ENCODE results near the gene GTPBP10.
A peak's percentile ranks its signal among the peaks of the same experiment; 100 is the strongest.
"Not testable (repeated sequence)": the region's sequence is repeated elsewhere in the genome, so short reads cannot be mapped to it uniquely, and the experiment has no call there.

GTPBP10 gene
- total RNA-seq, result 31.9 to 40.5 reads per million in 2 experiments

DNA sequence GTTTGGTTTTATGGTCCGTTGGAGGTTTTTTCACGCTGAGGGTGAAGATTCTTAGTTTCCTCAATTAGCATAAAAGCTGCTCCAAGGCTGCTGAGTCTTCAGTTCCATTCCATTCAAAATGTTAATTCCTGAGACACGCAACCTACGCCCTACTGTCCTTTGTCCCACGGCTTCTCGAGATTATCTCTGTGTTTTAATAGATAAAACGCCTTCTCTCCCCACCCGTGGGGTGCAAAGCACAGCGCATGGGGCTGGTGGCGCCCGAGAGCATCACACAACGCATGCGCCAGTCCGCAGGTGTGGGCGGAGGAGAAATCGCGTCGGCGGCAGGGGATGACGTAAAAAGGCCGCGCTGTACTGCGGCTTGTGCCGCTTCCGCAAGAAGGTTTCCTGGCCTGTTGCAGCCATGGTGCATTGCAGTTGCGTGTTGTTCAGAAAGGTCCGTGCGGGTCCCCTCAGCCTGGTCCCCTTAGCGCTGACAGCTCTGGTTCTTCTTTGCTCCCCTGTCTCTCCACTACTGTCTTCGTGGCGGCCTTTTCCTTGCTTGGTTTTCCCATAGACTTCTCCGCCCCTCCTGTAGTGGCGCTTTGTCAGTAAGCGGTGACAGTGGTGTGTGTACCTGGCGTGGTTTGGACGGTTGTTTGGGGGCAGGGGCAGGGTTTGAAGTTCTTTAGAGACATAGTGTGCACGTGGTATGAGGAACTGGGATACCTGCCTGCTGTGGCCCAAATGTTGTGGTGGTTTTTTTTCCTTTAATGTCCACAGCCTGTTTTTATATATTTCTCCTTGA lies at the start of gene GTPBP10:
Gene GTPBP10, plus strand, starts transcription at position 381 of the 790 bp plus-strand sequence. Its CDS starts 26 bp downstream, at position 407.
- peak; percentile 91 for DNase-seq (ENCODE audit: low read depth)

- DNase-seq (ENCODE audit: low read depth), result no peak
Observed at GRCh38 chr7:90298145-90299038, 48.1 kb upstream of the GTPBP10 start.

DNA sequence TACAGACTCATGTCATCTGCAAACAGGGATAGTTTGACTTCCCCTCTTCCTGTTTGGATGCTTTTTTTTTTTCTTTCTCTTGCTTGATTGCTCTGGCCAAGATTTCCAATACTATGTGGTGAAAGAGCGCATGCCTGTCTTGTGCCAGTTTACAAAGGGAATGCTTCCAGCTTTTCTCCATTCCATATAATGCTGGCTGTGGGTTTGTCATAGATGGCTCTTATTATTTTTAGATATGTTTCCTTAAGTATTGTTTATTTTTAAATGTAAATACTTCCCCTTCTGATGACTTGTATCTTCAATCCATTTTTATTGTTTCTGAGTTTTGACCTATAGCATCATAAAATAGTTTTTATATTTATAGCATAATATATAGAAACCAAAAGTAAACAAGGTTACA lies 43.3 kb upstream of the GTPBP10 start:
- no peak for DNase-seq (ENCODE audit: low read depth)

DNA sequence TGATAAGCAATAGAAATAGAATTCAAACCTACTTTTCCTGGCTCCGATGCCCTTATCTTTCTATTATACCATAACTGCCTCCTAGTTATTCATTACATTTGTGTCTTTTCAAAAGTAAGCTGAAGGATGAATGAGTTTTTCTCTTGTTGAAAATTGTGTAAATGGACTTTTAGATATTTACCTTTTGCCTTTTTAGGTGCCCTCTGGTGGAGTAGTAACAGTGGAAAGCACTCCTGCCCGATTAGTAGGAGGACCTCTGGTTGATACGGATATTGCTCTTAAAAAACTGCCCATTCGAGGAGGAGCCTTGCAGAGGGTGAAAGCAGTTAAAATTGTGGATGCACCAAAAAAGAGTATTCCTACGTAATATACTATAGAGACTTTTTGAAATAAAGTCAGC lies 36.6 kb upstream of the GTPBP10 start:
- no peak for DNase-seq (ENCODE audit: low read depth)

DNA sequence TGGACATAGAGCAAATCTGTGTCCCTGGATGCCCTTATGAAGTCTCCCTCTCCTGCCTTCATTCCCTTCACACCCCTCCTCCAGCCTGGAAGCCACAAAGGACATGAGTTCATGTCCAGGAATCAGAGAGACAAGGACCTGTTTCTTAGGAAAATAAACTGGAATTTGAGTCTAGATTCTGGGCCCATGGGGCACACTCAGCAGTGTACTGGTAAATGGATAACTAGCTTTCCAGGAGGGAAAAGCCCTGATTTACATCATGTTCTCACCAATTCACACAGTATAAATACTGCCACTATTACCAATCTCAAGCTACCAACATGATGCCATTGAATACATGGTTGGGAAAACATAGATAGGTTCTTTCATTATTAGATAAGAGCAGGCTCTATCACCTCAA lies 35.3 kb upstream of the GTPBP10 start:
- no peak for DNase-seq (ENCODE audit: low read depth)

- no peak for DNase-seq (ENCODE audit: low read depth)
Observed at GRCh38 chr7:90312745-90313144, 33.8 kb upstream of the GTPBP10 start.

DNA sequence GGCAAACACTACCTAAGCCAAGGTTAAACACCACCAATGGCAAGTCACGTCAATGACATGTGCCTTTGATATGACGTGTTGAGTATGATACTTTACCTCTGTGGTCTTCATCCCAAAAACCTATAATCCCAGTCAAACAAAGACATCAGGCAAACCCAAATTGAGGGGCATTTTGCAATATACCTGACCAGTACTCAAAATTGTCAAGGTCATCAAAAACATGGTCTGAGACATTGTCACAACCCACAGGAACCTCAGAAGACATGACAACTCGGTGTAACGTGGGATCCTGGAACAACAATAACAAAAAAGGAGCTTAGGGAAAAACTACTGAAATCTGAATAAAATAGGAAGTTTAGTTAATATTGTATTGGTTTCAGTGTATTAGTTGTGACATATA lies 32.6 kb upstream of the GTPBP10 start:
- no peak for DNase-seq (ENCODE audit: low read depth)

DNA sequence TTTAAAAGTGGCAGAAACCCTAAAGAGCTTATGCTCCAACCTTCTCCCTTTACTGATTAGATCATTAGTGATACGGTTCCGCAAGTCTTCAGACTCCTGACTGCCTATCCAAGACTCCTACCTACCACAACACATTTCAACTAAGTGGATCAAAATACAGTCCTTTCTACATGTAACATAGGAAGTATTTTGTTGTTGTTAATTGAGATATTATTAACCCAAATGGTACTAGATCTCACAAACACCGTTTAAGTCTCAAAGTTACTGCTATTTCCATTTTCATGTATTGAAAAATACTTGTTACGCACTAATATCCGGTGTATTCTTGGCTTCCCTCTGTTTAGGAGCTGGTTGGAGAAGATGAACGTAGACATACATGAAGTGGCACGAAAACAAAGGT lies 26.5 kb upstream of the GTPBP10 start:
- no peak for DNase-seq (ENCODE audit: low read depth)

DNA sequence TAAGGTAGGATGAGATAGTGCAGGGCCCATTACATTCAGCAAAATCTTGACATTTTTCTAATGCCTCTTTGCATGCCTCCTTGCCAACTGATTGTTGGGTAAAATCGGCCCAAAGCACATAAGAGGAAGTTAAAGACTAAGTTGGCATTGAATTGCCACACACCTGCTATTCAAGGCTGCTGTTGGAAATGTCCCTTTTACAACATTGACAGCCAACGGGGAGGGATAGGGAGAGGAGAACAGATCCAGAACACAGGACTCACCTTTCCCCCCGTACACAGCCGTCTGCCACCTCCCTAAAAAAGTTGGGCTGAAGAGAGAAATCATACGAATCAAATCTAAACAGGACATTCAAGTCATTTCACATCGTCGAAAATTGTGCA lies 26.1 kb upstream of the GTPBP10 start:
- DNase-seq (ENCODE audit: low read depth), result no peak

DNA sequence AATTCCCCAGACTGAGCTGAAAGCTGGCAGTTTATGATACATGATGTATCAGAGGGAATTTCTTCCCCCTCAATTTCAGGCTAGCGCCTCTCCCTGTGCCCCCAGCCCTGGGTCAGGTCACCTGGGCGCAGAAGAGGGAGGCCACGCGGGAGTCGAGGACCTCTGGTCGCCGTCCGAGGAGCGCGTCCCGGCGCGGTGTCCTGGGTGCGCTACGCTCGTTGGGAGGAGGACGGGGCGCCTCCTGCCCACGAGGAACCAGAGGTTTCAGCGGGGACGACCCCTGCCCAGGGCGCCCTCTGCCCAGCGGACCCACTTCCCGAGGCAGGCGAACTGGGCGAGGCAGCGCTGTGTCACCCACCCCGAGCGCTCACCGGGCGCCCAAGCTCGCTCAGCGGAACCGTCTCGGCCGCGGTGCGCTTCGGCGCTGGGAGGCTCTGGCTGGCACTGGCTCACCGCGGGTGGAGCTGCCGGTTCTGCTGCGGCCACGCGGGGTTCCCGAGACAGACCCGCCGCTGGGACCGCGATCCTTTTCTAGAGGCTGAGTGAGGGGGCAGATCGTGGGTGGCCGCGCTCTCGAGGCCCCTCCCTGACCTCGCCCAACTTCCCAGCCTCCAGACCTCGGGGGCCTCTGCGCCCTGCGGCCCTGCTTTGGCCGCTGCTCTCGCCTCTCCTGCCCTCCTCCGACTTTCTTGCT lies 25.6 kb upstream of the GTPBP10 start, which contains the start of gene FAM237B:
Gene FAM237B, minus strand, starts transcription at position 504 of the 694 bp plus-strand sequence. CDS start 1,556 bp downstream, outside the sequence.
- DNase-seq (ENCODE audit: low read depth), result no peak

DNA sequence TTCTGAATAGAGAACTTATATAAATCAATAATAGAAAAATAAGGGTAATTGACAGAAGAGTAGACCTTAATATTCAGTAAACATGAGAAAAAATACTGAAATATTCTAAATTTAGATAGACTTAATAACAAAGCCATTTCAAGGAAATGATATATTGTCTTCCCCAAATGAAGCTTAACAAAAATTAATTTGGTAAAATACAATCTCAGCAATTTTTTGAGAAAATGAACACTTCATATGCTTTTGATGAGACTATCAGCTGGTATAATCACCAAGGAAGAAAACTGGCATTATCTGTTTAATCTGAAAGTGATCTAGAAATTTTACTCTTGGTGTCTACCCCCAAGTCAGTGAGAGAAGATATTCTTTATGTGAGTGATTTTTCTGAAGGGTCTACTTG lies 23.7 kb upstream of the GTPBP10 start:
- no peak for DNase-seq (ENCODE audit: low read depth)

- no peak for DNase-seq (ENCODE audit: low read depth)
Observed at GRCh38 chr7:90326500-90326899, 20.0 kb upstream of the GTPBP10 start.

DNA sequence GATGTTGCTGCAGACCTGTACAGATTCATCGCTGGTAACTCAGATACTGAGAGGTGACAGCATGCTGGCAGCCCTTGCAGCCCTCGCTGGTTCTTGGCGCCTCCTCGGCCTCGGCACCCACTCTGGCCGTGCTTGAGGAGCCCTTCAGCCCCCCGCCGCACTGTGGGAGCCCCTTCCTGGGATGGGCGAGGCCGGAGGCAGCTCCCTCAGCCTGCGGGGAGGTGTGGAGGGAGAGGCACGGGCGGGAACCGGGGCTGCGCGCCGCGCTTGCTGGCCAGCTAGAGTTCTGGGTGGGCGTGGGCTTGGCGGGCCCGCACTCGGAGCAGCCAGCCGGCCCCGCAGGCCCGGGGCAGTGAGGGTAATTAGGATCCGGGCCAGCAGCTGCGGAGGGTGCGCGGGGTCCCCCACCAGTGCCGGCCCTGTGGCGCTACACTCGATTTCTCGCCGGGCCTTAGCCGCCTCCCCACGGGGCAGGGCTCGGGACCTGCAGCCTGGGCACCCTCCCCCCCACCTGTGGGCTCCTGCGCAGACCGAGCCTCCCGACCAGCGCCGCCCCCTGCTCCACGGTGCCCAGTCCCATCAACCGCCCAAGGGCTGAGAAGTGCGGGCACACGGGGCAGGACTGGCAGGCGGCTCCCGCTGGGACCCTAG lies 12.2 kb upstream of the GTPBP10 start:
- no peak for DNase-seq (ENCODE audit: low read depth)

GRCh38 chr7:90334926-90335325 lies 11.6 kb upstream of the GTPBP10 start:
- DNase-seq (ENCODE audit: low read depth), result not testable (repeated sequence)

DNA sequence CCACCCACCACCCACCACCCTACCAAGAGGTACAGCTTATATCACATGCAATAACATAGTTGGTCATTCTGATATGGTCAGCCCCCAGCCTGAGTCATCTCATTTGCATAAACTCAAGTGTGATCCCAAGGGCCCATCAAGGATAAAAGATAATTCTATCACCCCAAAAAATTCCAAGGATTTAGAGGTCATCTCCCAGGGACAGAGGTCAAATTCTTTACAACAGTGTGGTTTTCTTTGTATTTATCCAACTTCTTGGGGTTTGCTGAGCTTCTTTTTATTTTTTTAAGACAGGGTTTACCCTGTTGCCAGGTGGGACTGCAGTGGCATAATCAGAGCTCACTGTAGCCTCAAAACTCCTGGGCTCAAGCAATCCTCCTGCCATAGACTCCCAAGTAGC lies 9.4 kb upstream of the GTPBP10 start:
- DNase-seq (ENCODE audit: low read depth), result no peak

- no peak for DNase-seq (ENCODE audit: low read depth)
Observed at GRCh38 chr7:90345016-90345415, 1.5 kb upstream of the GTPBP10 start.

DNA sequence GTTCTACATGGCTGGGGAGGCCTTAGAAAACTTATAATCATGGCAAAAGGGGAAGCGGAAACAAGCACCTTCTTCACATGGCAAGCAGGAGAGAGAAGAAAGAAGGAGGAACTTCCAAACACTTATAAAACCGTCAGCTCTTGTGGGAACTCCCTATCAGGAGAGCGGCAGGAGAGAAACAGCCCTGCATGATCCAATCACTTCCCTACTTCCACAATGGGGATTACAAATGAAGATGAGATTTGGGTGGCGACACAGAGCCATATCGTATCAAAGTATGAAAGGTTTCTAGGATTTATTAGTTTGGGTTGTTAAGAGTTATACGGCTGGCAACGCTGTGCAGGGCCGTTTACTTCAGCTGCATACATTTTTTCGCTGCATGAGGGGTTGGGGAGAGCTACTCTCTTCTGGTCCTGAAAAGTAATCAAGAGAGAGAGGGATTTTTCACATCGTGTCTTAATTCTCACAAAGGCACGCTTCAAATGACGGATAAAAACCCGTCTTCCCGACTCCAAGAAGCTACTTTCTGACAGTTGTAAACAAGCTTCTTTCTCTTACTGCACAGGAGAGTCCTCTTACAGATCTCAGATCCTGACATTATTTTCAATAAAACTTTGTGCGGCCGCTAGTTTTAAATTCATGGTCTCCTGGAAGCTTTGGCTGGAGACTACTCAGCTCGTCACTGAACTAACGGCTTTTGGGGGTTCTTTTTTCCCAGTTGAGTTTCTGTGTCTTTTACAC lies 751 bp upstream of the GTPBP10 start:
- DNase-seq (ENCODE audit: low read depth), result no peak

- DNase-seq (ENCODE audit: low read depth), result no peak
Observed at GRCh38 chr7:90347759-90348158, 1.2 kb downstream of the GTPBP10 start.

- DNase-seq (ENCODE audit: low read depth), result no peak
Observed at GRCh38 chr7:90349305-90349704, 2.8 kb downstream of the GTPBP10 start.

DNA sequence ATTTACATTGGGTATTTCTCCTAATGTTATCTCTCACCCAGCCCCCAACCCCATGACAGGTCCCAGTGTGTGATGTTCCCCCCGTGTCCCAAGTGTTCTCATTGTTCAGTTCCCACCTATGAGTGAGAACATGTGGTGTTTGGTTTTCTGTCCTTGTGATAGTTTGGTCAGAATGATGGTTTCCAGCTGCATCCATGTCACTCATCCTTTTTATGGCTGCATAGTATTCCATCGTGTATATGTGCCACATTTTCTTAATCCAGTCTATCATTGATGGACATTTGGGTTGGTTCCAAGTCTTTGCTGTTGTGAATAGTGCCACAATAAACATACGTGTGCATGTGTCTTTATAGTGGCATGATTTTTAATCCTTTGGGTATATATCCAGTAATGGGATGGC lies 3.5 kb downstream of the GTPBP10 start:
- not testable (repeated sequence) for DNase-seq (ENCODE audit: low read depth)

- no peak for DNase-seq (ENCODE audit: low read depth)
Observed at GRCh38 chr7:90351987-90352386, 5.5 kb downstream of the GTPBP10 start.

Measured in T follicular helper cell (primary cell).